GM19328 (cell line): Measurements from ENCODE around the gene GNAZ.

ENCODE experiments used
- ATAC-seq: cut with Tn5 transposase; IDR thresholded peaks from one replicate; pipeline ENCODE4 v1.9.1; 2021; ENCODE audit warnings: mild to moderate bottlenecking, moderate library complexity; ENCODE audit not compliant: unreplicated experiment

Gene GNAZ

GRCh38 chr22:23117891-23118646 lies 47.8 kb downstream of the GNAZ start:
- ATAC-seq, result no peak

- no peak for ATAC-seq
Observed at GRCh38 chr22:23118647-23119493, 48.6 kb downstream of the GNAZ start.

GRCh38 chr22:23119494-23120414 lies 49.4 kb downstream of the GNAZ start:
- ATAC-seq, result no peak

GRCh38 chr22:23120415-23120899 lies 50.1 kb downstream of the GNAZ start:
- ATAC-seq, result no peak

GRCh38 chr22:23121000-23121421 lies 50.7 kb downstream of the GNAZ start:
- no peak for ATAC-seq

GRCh38 chr22:23121424-23121823 lies 51.1 kb downstream of the GNAZ start:
- ATAC-seq, result no peak

GRCh38 chr22:23122216-23122957 lies 52.1 kb downstream of the GNAZ start:
- no peak for ATAC-seq

- no peak for ATAC-seq
Observed at GRCh38 chr22:23122992-23123803, 52.9 kb downstream of the GNAZ start.

GRCh38 chr22:23123804-23124254 lies 53.5 kb downstream of the GNAZ start:
- ATAC-seq, result no peak

GRCh38 chr22:23124611-23125511 lies 54.5 kb downstream of the GNAZ start:
- ATAC-seq, result no peak

- no peak for ATAC-seq
Observed at GRCh38 chr22:23125512-23126103, 55.3 kb downstream of the GNAZ start.

- ATAC-seq, result no peak
Observed at GRCh38 chr22:23126165-23127054, 56.1 kb downstream of the GNAZ start.

GRCh38 chr22:23127055-23127756 lies 56.9 kb downstream of the GNAZ start:
- no peak for ATAC-seq

GRCh38 chr22:23127788-23128187 lies 57.5 kb downstream of the GNAZ start:
- ATAC-seq, result no peak

GRCh38 chr22:23128269-23129108 lies 58.2 kb downstream of the GNAZ start:
- no peak for ATAC-seq
